ENCODE results near the gene PTTG1IP.

PTTG1IP gene

DNA sequence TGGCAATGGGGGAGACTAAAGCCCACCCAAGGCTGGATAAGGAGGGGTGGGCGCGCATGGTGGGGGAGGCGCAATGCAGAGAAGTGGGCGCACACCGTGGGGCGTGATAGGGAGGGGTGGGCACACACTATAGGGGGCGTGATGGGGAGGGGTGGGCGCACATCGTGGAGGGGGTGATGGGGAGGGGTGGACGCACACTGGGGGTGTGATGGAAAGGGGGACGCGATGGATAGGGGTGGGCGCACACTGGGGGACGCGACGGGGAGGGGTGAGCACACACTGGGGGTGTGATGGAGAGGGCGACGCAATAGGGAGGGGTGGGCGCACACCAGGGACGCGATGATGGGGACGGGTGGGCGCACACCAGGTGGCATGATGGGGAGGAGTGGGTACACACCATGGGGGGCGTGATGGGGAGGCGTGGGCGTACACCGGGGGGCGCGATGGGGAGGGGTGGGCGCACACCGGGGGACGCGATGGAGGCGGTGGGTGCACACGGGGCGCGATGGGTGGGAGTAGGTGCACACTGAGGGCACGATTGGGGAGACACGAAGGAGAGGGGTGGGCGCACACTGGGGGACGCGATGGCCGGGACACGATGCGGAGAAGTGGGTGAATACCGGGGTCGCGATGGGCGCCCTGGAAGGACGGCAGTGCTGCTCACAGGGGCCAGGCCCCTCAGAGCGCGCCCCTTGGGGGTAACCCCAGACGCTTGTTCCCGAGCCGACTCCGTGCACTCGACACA, 56.6 kb downstream of the PTTG1IP start:
- peak overlapping the region; percentile 81 for H3K4me3 ChIP-seq (ENCODE audit: low read depth, low read length)
- no peak for TF ChIP-seq CTCF (IDR thresholded peaks at IDR 0.05; ENCODE audit: borderline replicate concordance, insufficient read depth, low read depth, low read length)

DNA sequence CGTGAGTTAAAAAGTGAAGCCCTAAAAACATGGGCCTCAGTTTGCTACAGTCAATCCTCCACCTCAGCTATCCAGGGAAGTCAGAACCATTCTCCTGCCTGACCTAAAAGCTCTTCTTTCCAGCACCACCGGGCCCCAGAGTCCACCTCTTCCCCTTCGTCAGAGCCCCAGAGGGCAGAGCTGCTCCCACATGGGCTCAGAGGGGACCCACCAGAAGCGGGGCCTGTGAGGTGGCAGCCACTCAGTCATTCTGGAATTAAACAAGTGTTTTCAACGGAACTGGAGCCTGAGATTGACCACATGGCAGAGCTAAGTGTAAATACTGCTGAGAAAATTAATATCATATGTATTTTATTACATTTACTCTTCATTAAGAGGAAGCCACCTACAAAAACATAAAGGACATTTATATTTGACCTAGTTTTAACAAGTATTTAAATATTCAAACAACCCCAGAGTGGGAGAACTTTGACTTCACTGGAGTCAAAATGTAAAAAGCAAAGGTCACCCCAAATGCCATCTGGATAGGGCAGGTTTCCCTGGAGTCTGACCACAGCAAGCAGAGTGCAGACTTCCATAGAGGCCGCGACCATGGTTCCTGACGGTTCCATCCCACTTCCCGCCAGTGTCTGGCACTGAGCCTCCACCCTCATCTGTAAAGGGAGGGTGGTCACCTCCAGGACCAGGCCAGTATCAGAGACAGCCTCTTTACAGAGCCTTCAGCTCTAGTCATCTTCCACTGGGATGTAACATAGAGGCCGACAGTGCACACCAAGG, 57.5 kb downstream of the PTTG1IP start:
- no peak overlapping the region for H3K4me3 ChIP-seq (ENCODE audit: low read depth, low read length)
- TF ChIP-seq CTCF (IDR thresholded peaks at IDR 0.05; ENCODE audit: borderline replicate concordance, insufficient read depth, low read depth, low read length): no peak

DNA sequence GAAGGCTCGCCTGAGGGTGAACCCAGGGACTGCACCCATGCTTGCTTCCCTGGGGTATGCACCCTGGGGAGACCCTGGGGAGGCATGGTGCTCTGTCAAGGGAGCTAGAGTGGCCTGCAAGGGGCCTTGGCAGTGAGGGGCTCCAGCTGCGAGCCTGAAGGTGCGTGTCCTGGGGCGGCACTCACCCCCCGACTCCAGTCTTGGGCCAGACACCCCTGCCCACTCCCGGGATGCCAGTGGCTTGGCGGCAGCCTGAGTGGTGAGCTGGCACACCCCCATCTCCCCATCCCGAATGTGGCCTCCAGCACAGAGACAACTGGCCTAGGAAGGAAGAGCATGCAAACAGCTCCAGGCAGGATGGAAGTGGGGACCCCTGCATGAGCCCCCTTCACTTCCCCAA, 58.3 kb downstream of the PTTG1IP start:
- no peak overlapping the region for H3K4me3 ChIP-seq (ENCODE audit: low read depth, low read length)
- TF ChIP-seq CTCF (IDR thresholded peaks at IDR 0.05; ENCODE audit: borderline replicate concordance, insufficient read depth, low read depth, low read length): no peak

GRCh38 chr21:44814498-44815023, 58.9 kb downstream of the PTTG1IP start:
- no peak overlapping the region for H3K4me3 ChIP-seq (ENCODE audit: low read depth, low read length)
- no peak for TF ChIP-seq CTCF (IDR thresholded peaks at IDR 0.05; ENCODE audit: borderline replicate concordance, insufficient read depth, low read depth, low read length)

- no peak for TF ChIP-seq CTCF (IDR thresholded peaks at IDR 0.05; ENCODE audit: borderline replicate concordance, insufficient read depth, low read depth, low read length)
- no peak overlapping the region for H3K4me3 ChIP-seq (ENCODE audit: low read depth, low read length)
These were observed 59.8 kb downstream of the PTTG1IP start for GRCh38 chr21:44813727-44814126.

- TF ChIP-seq CTCF (IDR thresholded peaks at IDR 0.05; ENCODE audit: borderline replicate concordance, insufficient read depth, low read depth, low read length): no peak
- H3K4me3 ChIP-seq (ENCODE audit: low read depth, low read length): no peak overlapping the region
These were observed 60.3 kb downstream of the PTTG1IP start for GRCh38 chr21:44813149-44813548.
